ENCODE data around the gene IFIT5.

DNA sequence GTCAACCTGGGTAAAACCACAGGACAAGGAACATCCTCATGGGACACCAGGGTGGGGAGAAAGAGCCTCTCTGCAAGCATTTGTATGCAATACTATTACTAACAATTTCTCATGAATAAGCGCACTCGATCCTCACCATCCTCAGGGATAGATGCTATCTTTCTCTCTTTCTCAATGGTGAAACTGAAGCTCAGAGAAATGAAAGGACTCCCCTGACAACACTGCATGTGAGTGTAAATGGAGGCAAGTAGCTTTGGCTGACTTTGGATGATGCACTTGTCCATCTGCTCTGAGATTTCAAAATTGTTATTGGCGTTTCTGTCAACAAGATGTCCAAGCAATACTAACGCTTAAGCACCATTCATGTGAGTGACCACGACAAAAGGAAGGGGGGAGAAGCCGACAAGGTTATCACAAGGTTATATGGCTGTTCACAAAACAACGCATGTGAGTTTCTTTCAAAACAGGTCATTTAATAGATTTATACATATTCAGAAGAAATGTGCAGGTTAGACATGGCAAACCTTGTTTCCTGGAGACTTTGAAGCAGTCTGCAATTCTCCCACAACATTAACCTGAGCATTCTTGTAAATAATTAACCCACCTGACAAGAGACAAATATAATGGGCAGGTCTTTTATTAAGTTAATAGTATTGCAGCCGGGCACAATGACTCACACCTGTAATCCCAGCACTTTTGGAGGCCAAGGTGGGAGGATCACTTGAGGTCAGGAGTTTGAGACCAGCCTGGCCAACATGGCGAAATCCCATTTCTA is 54.0 kb downstream of the IFIT5 start:
- TF ChIP-seq CTCF (IDR thresholded peaks at IDR 0.05) (no peak), POLR2AphosphoS5 (IDR thresholded peaks at IDR 0.05; ENCODE audit: insufficient read depth in 1 of 2, low read depth in 1 of 2) (no peak)

All from vagina (tissue), 2 donors.